CD14-positive monocyte (primary cell): ENCODE measurements around the gene DENND1B. TPM values are rescaled to one million over a fixed set of nuclear protein-coding genes. Genes with fewer than 3 reads are reported as not detected.

ENCODE experiments used
- DNase-seq, 3 donors: peaks; one replicate each; pipeline ENCODE4 v3.0.0-alpha.2; 2011 to 2022
- H2AFZ ChIP-seq: 2 replicates; pipeline ENCODE4 v1.6.0; 2012; ENCODE audit warnings: mild to moderate bottlenecking, low read depth, low read length, inconsistent platforms; ENCODE audit not compliant: insufficient read depth, poor library complexity, severe bottlenecking
- H3K27ac ChIP-seq, 2 donors: 1 replicate in 1 of 2; 2 replicates in 1 of 2; pipeline ENCODE4 v1.5.1; 2012 to 2013; ENCODE audit warnings: low read length in 2 of 2, control low read depth in 1 of 2, inconsistent platforms in 1 of 2, low read depth in 1 of 2, mild to moderate bottlenecking in 1 of 2
- H3K27me3 ChIP-seq, 2 donors: one replicate each; pipeline versions ENCODE4 v1.6.0 to v1.6.1; 2011 to 2013; ENCODE audit warnings: low read length in 2 of 2; ENCODE audit not compliant: control insufficient read depth in 2 of 2, insufficient read depth in 2 of 2
- H3K36me3 ChIP-seq, 2 donors: replicated peaks in 1 of 2; 1 replicate in 1 of 2; 2 replicates in 1 of 2; pipeline versions ENCODE4 v1.5.1 to v1.6.1; 2012 to 2013; ENCODE audit warnings: low read length in 2 of 2, control low read depth in 1 of 2, inconsistent platforms in 1 of 2, mild to moderate bottlenecking in 1 of 2; ENCODE audit not compliant: insufficient read depth in 2 of 2, control insufficient read depth in 1 of 2
- H3K4me1 ChIP-seq, 2 donors: 1 replicate in 1 of 2; 2 replicates in 1 of 2; pipeline versions ENCODE4 v1.5.1 to v1.6.1; 2012 to 2013; ENCODE audit warnings: low read length in 2 of 2, control low read depth in 1 of 2, inconsistent platforms in 1 of 2, mild to moderate bottlenecking in 1 of 2, moderate library complexity in 1 of 2; ENCODE audit not compliant: insufficient read depth in 2 of 2, control insufficient read depth in 1 of 2
- H3K4me2 ChIP-seq: replicated peaks from 2 replicates; pipeline ENCODE3; 2012; ENCODE audit warnings: low read length, moderate library complexity, mild to moderate bottlenecking; ENCODE audit not compliant: poor library complexity, severe bottlenecking; ENCODE audit errors: extremely low read depth
- H3K4me3 ChIP-seq, 3 experiments: fragments of 200-600 bp in 1 of 3; sonication (generic) in 1 of 3; replicated peaks in 1 of 3; 1 replicate in 2 of 3; 2 replicates in 1 of 3; pipeline ENCODE4 v1.5.1; 2011 to 2013; ENCODE audit warnings: low read length in 3 of 3, mild to moderate bottlenecking in 3 of 3, control low read depth in 2 of 3, low read depth in 2 of 3, inconsistent platforms in 1 of 3, moderate library complexity in 1 of 3
- H3K79me2 ChIP-seq: 2 replicates; pipeline ENCODE4 v1.6.0; 2012; ENCODE audit warnings: mild to moderate bottlenecking, control low read depth, inconsistent platforms, low read length, moderate library complexity; ENCODE audit not compliant: insufficient read depth
- H3K9ac ChIP-seq: 2 replicates; pipeline ENCODE4 v1.6.0; 2017; ENCODE audit warnings: low read length, mild to moderate bottlenecking; ENCODE audit not compliant: insufficient read depth, poor library complexity, severe bottlenecking
- H3K9me3 ChIP-seq, 2 donors: replicated peaks in 1 of 2; 1 replicate in 1 of 2; 2 replicates in 1 of 2; pipeline versions ENCODE4 v1.5.1 to v1.6.1; 2012 to 2013; ENCODE audit warnings: low read length in 2 of 2, control low read depth in 1 of 2; ENCODE audit not compliant: control insufficient read depth in 1 of 2, insufficient read depth in 1 of 2
- H4K20me1 ChIP-seq: 2 replicates; pipeline ENCODE4 v1.6.0; 2012; ENCODE audit warnings: mild to moderate bottlenecking, low read length, control low read depth, moderate library complexity; ENCODE audit not compliant: insufficient read depth
- H3K27ac Mint-ChIP-seq, 7 donors: one replicate each; pipeline ENCODE4 v1.8.0; 2020; ENCODE audit warnings: mild to moderate bottlenecking in 7 of 7, mixed read lengths in 7 of 7, moderate library complexity in 6 of 7, inconsistent platforms in 2 of 7
- H3K27me3 Mint-ChIP-seq, 3 donors: one replicate each; pipeline ENCODE4 v1.8.0; 2021 to 2022; ENCODE audit warnings: low read depth in 3 of 3, mild to moderate bottlenecking in 3 of 3, mixed read lengths in 3 of 3, moderate library complexity in 3 of 3, inconsistent platforms in 1 of 3
- H3K36me3 Mint-ChIP-seq, 2 donors: one replicate each; pipeline ENCODE4 v1.8.0; 2020; ENCODE audit warnings: mixed read lengths in 2 of 2, inconsistent platforms in 1 of 2, mild to moderate bottlenecking in 1 of 2
- H3K4me1 Mint-ChIP-seq: one replicate; pipeline ENCODE4 v1.8.0; 2020; ENCODE audit warnings: mild to moderate bottlenecking, mixed read lengths
- H3K4me3 Mint-ChIP-seq, 2 donors: one replicate each; pipeline ENCODE4 v1.8.0; 2020; ENCODE audit warnings: mild to moderate bottlenecking in 2 of 2, mixed read lengths in 2 of 2, moderate library complexity in 1 of 2
- H3K9me3 Mint-ChIP-seq, 7 donors: one replicate each; pipeline ENCODE4 v1.8.0; 2020 to 2022; ENCODE audit warnings: mixed read lengths in 7 of 7, mild to moderate bottlenecking in 6 of 7, moderate library complexity in 6 of 7, inconsistent platforms in 2 of 7
- CTCF ChIP-seq: fragments of 200-600 bp; IDR thresholded peaks from one replicate; pipeline ENCODE4 v1.8.0; 2022; ENCODE audit warnings: antibody characterized with exemption, mild to moderate bottlenecking
- WGBS: methylation state at CpG from one replicate; pipeline ENCODE4 v1.1.5; 2013; ENCODE audit warnings: missing lambda C conversion rate; ENCODE audit not compliant: insufficient coverage; 5-methylcytosine and 5-hydroxymethylcytosine counted together
- intact Hi-C, 2 donors: fragments of 100-400 bp; cut with micrococcal nuclease; formaldehyde crosslinking; loops; one replicate each; pipeline versions ENCODE4 v1.15.0 to v1.15.1; 2023
- polyA plus RNA-seq, 3 donors: library from polyadenylated mRNA; depleted of rRNA in 1 of 3; unstranded in 2 of 3; stranded (reverse) in 1 of 3; fragments of 300-500 nt in 2 of 3; fragments of >200 nt in 1 of 3; fragmentation: Illumina TruSeq in 2 of 3; gene quantifications; 1 replicate in 2 of 3; 2 replicates in 1 of 3; pipeline ENCODE4 v1.2.3, GENCODE V29; 2012 to 2021

DENND1B gene
- polyA plus RNA-seq, 3 donors = 3.0 to 8.2 (median 5.7) TPM

GRCh38 chr1:197732187-197732586 is 43.1 kb downstream of the DENND1B start:
- no peaks in the 10 kb centered on the region for H3K36me3 ChIP-seq
- no peaks in the 10 kb centered on the region for H3K27me3 Mint-ChIP-seq
- H3K9me3 ChIP-seq = peaks cover 0 to 5% of the 10 kb centered on the region in 2 donors
- no peak overlapping the region for H3K4me2 ChIP-seq
- peaks cover 16 to 19% of the 10 kb centered on the region in 2 donors for H3K36me3 Mint-ChIP-seq
- H3K4me1 ChIP-seq = peaks cover 9 to 10% of the 10 kb centered on the region in 2 donors
- WGBS = no CpG with 5 or more reads among the region's 2 CpGs
- no peak overlapping the region for H2AFZ ChIP-seq
- H3K79me2 ChIP-seq = peaks cover 36% of the 10 kb centered on the region
- H4K20me1 ChIP-seq = peaks cover 5% of the 10 kb centered on the region
- peaks cover 2 to 13% (median 8%) of the 10 kb centered on the region in 7 donors for H3K9me3 Mint-ChIP-seq
- H3K4me3 Mint-ChIP-seq = no peak overlapping the region
- no peak overlapping the region for H3K9ac ChIP-seq
- no peak for TF ChIP-seq CTCF
- H3K4me3 ChIP-seq = no peak overlapping the region
- intact Hi-C loops = no loop called here
- peaks cover 15% of the 10 kb centered on the region for H3K4me1 Mint-ChIP-seq
- H3K27ac Mint-ChIP-seq = no peak overlapping the region
- DNase-seq = no peak
- no peak overlapping the region for H3K27ac ChIP-seq
- no peaks in the 10 kb centered on the region for H3K27me3 ChIP-seq

- Mint-ChIP-seq H3K27me3 (no peaks in the 10 kb centered on the region), H3K27ac (no peak overlapping the region), H3K4me3 (no peak overlapping the region), H3K36me3 (peaks cover 17 to 24% of the 10 kb centered on the region in 2 donors), H3K4me1 (peaks cover 8% of the 10 kb centered on the region), H3K9me3 (peaks cover 7 to 15% (median 12%) of the 10 kb centered on the region in 7 donors)
- Histone ChIP-seq H3K36me3 (peaks cover 0 to 2% of the 10 kb centered on the region in 2 donors), H3K4me2 (no peak overlapping the region), H3K27me3 (no peaks in the 10 kb centered on the region), H3K79me2 (peaks cover 35% of the 10 kb centered on the region), H2AFZ (no peak overlapping the region), H3K4me3 (no peak overlapping the region), H3K9ac (no peak overlapping the region), H3K9me3 (peaks cover 2 to 8% of the 10 kb centered on the region in 2 donors), H3K27ac (no peak overlapping the region), H4K20me1 (peaks cover 4% of the 10 kb centered on the region), H3K4me1 (peaks cover 2 to 3% of the 10 kb centered on the region in 2 donors)
- WGBS = no CpG with 5 or more reads among the region's 3 CpGs
- no peak for TF ChIP-seq CTCF
- intact Hi-C loops = no loop called here
- DNase-seq = no peak
Measured at GRCh38 chr1:197731449-197731848, 43.8 kb downstream of the DENND1B start.
